HTR-8/SVneo (cell line): ENCODE measurements around the gene DGUOK.
A peak's percentile ranks its signal among the peaks of the same experiment; 100 is the strongest.

ENCODE experiments used
- DNase-seq: peaks from one replicate; pipeline ENCODE4 v3.0.0; 2011; ENCODE audit warnings: low spot score, mixed read lengths; ENCODE audit not compliant: insufficient read length
- FAIRE-seq: peaks from 2 replicates; lab custom pipeline; 2011; peaks lifted over from hg19 to GRCh38; lab: Jason Lieb, UNC

The DGUOK gene

GRCh38 chr2:73972846-73973245, 46.2 kb downstream of the DGUOK start:
- no peak for FAIRE-seq
- no peak for DNase-seq

GRCh38 chr2:73975731-73976130, 49.1 kb downstream of the DGUOK start:
- DNase-seq (no peak), FAIRE-seq (no peak)

GRCh38 chr2:73976803-73977202, 50.1 kb downstream of the DGUOK start:
- FAIRE-seq (no peak), DNase-seq (no peak)

GRCh38 chr2:73977466-73977865, 50.8 kb downstream of the DGUOK start:
- DNase-seq: no peak
- no peak for FAIRE-seq

- DNase-seq: no peak
- FAIRE-seq: no peak
Observed at GRCh38 chr2:73979021-73979420, 52.3 kb downstream of the DGUOK start.

- DNase-seq (peak; percentile 78), FAIRE-seq (no peak)
Observed at GRCh38 chr2:73979686-73980085, 53.0 kb downstream of the DGUOK start.

- no peak for DNase-seq
- no peak for FAIRE-seq
Observed at GRCh38 chr2:73980566-73980965, 53.9 kb downstream of the DGUOK start.

- no peak for DNase-seq
- no peak for FAIRE-seq
Observed at GRCh38 chr2:73981081-73982001, 54.7 kb downstream of the DGUOK start.

GRCh38 chr2:73982140-73982617, 55.5 kb downstream of the DGUOK start:
- DNase-seq (no peak), FAIRE-seq (no peak)

GRCh38 chr2:73983322-73984202, 56.9 kb downstream of the DGUOK start:
- DNase-seq: no peak

GRCh38 chr2:73984203-73984921, 57.7 kb downstream of the DGUOK start, which contains the start of gene TET3:
Gene TET3, plus strand, starts transcription at chr2:73984910. Its CDS starts 1,494 bp downstream, at chr2:73986404.
- no peak for DNase-seq
- FAIRE-seq: no peak

More at GRCh38 chr2:73983322-73984202, 56.9 kb downstream of the DGUOK start:
- no peak for FAIRE-seq

GRCh38 chr2:73984922-73985307, 58.2 kb downstream of the DGUOK start:
- no peak for DNase-seq
- FAIRE-seq: no peak

GRCh38 chr2:73985308-73986084, 58.8 kb downstream of the DGUOK start:
- FAIRE-seq: no peak
- DNase-seq: no peak

- DNase-seq (no peak), FAIRE-seq (no peak)
Observed at GRCh38 chr2:73986085-73986681, 59.5 kb downstream of the DGUOK start.

GRCh38 chr2:73987109-73987947, 60.6 kb downstream of the DGUOK start:
- no peak for FAIRE-seq
- DNase-seq: no peak

GRCh38 chr2:73987948-73988700, 61.4 kb downstream of the DGUOK start:
- FAIRE-seq: no peak
- no peak for DNase-seq

- DNase-seq (no peak), FAIRE-seq (no peak)
Observed at GRCh38 chr2:73989972-73990371, 63.3 kb downstream of the DGUOK start.
